OCI-LY7 (cell line): ENCODE measurements around the gene SRSF8. TPM values are rescaled to one million over a fixed set of nuclear protein-coding genes. Genes with fewer than 3 reads are reported as not detected.

ENCODE experiments used
- BruUV-seq: library from RNA; stranded (reverse); fragments of 400-500 nt; replicated peaks from 2 replicates; lab custom pipeline; 2021; lab: Mats Ljungman, UMichigan
- CTCF ChIA-PET: fragments of 300-600 bp; sonication (Branson Sonifier 250); formaldehyde crosslinking; loops from one replicate; lab custom pipeline; 2022; ENCODE audit warnings: antibody characterized with exemption; ENCODE audit not compliant: unreplicated experiment; lab: Charles Lee
- POLR2A ChIA-PET: fragments of 300-600 bp; sonication (Branson Sonifier 250); formaldehyde crosslinking; loops from one replicate; lab custom pipeline; 2022; ENCODE audit warnings: antibody characterized with exemption; lab: Charles Lee
- DNase-seq: peaks from one replicate; pipeline ENCODE4 v3.0.0-alpha.2; 2015; ENCODE audit warnings: low spot score
- H2AFZ ChIP-seq: fragments of 200-600 bp; sonication (generic), shearing (Covaris generic); 2 replicates; pipeline ENCODE4 v1.6.1; 2014; ENCODE audit warnings: mild to moderate bottlenecking, antibody characterized with exemption, low read length, moderate library complexity
- H3K27ac ChIP-seq: fragments of 200-600 bp; sonication (generic); 2 replicates; pipeline ENCODE4 v1.5.1; 2014; ENCODE audit warnings: mixed run types, low read depth, mild to moderate bottlenecking, moderate library complexity, low read length, inconsistent platforms; ENCODE audit not compliant: poor library complexity, severe bottlenecking
- H3K36me3 ChIP-seq: fragments of 200-600 bp; sonication (generic); 2 replicates; pipeline ENCODE4 v1.6.1; 2014; ENCODE audit warnings: mild to moderate bottlenecking, antibody characterized with exemption, low read length, moderate library complexity, mixed read lengths; ENCODE audit not compliant: insufficient read depth
- H3K4me1 ChIP-seq: fragments of 200-600 bp; sonication (generic); 2 replicates; pipeline ENCODE4 v1.5.1; 2014; ENCODE audit warnings: mild to moderate bottlenecking, low read length; ENCODE audit not compliant: insufficient read depth, poor library complexity, severe bottlenecking
- H3K4me2 ChIP-seq: fragments of 200-600 bp; sonication (generic); 2 replicates; pipeline ENCODE4 v1.6.1; 2014; ENCODE audit warnings: mild to moderate bottlenecking, low read length
- H3K4me3 ChIP-seq: fragments of 200-600 bp; sonication (generic); 2 replicates; pipeline ENCODE4 v1.5.1; 2014; ENCODE audit warnings: mild to moderate bottlenecking, low read depth, low read length; ENCODE audit not compliant: poor library complexity, severe bottlenecking
- H3K79me2 ChIP-seq: fragments of 200-600 bp; sonication (generic); 2 replicates; pipeline ENCODE4 v1.6.1; 2016; ENCODE audit warnings: low read depth, mild to moderate bottlenecking, low read length, moderate library complexity, mixed read lengths; ENCODE audit not compliant: insufficient read depth
- H3K9me2 ChIP-seq: fragments of 200-600 bp; sonication (generic); 2 replicates; pipeline ENCODE4 v1.6.1; 2016; ENCODE audit warnings: mild to moderate bottlenecking, low read length, mixed read lengths; ENCODE audit not compliant: insufficient read depth
- H3K9me3 ChIP-seq: fragments of 200-600 bp; sonication (generic); 2 replicates; pipeline ENCODE4 v1.6.1; 2014; ENCODE audit warnings: mild to moderate bottlenecking, mixed run types, low read length, mixed read lengths
- H4K20me1 ChIP-seq: fragments of 200-600 bp; sonication (generic); 2 replicates; pipeline ENCODE4 v1.6.1; 2014; ENCODE audit warnings: mild to moderate bottlenecking, antibody characterized with exemption, low read length, moderate library complexity, mixed read lengths; ENCODE audit not compliant: insufficient read depth
- EZH2phosphoT487 ChIP-seq: fragments of 200-600 bp; sonication (generic); IDR thresholded peaks from 2 replicates; pipeline ENCODE4 v1.6.1; 2018; ENCODE audit warnings: low read depth, borderline replicate concordance, mild to moderate bottlenecking, mixed run types, antibody characterized with exemption, low read length, moderate library complexity, mixed read lengths
- intact Hi-C: fragments of 100-400 bp; cut with micrococcal nuclease; formaldehyde crosslinking; loops from one replicate; pipeline ENCODE4 v1.10.0; 2022; ENCODE audit not compliant: unreplicated experiment
- total RNA-seq, 2 experiments: library from RNA; depleted of rRNA in 1 of 2; stranded (reverse); fragments of >200 nt in 1 of 2; shearing (Covaris generic) in 1 of 2; gene quantifications; 2 replicates each; pipeline ENCODE4 v1.2.3, GENCODE V29; 2014 to 2022
- TF ChIP-seq, protein P1 (sequence below): fragments of 200-600 bp; sonication (generic); conservative IDR thresholded peaks from 2 replicates; pipeline ENCODE4 v1.5.1; 2014; ENCODE audit warnings: mild to moderate bottlenecking, antibody characterized with exemption, low read length, moderate library complexity, mixed read lengths

Gene SRSF8
- total RNA-seq, 2 experiments from 2014 or later: 13.1 to 42.1 TPM

DNA sequence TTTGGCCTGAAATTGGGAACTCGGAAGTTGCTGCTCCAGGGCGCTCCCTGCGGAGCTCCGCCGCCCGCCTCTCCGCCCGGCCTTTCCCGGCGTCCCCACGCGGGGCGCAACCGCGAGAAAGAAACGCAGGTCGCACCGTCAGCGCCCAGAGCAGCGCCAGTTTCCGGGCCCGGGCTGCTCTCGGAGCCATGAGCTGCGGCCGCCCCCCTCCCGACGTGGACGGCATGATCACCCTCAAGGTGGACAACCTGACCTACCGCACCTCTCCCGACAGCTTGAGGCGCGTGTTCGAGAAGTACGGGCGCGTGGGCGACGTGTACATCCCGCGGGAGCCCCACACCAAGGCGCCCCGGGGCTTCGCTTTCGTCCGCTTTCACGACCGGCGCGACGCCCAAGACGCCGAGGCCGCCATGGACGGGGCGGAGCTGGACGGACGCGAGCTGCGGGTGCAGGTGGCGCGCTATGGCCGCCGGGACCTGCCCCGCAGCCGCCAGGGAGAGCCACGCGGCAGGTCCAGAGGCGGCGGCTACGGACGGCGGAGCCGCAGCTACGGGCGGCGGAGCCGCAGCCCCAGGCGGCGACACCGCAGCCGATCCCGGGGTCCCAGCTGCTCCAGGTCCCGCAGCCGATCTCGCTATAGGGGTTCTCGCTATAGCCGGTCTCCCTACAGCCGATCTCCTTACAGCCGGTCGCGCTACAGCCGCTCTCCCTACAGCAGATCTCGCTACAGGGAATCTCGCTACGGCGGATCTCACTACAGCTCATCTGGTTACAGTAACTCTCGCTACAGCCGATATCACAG lies 521 bp downstream of the SRSF8 start:
- H3K36me3 ChIP-seq: peaks cover 14% of the 10 kb centered on the region
- peaks cover 28% of the 10 kb centered on the region for H3K79me2 ChIP-seq
- DNase-seq: peak; percentile 79
- H3K9me2 ChIP-seq: no peaks in the 10 kb centered on the region
- H2AFZ ChIP-seq: peak overlapping the region; percentile 88
- ChIA-PET CTCF (interaction anchor here (0.5 to 2.9 kb wide), 12 partner anchors 9 to 1184 kb away, joined by 3 to 18 read pairs (median 3); partner anchors contain the start of genes CWC15, ENDOD1 and KDM4D), POLR2A (interaction anchor here (0.5 to 5.4 kb wide), 23 partner anchors 9 to 723 kb away, joined by 3 to 68 read pairs (median 5); partner anchors contain the start of genes CEP57, CWC15, ENDOD1 and FAM76B)
- 0 out of 2 replicates have a peak, but pooled peaks cover 9% of the 10 kb centered on the region for H4K20me1 ChIP-seq
- peak overlapping the region; percentile 81 for H3K4me2 ChIP-seq
- peaks cover 13% of the 10 kb centered on the region for H3K4me1 ChIP-seq
- 0 out of 2 replicates have a peak, but pooled peaks cover 4% of the 10 kb centered on the region for H3K9me3 ChIP-seq
- peak overlapping the region; percentile 77 for H3K27ac ChIP-seq
- no peak for TF ChIP-seq EZH2phosphoT487
- TF ChIP-seq, protein P1, sequence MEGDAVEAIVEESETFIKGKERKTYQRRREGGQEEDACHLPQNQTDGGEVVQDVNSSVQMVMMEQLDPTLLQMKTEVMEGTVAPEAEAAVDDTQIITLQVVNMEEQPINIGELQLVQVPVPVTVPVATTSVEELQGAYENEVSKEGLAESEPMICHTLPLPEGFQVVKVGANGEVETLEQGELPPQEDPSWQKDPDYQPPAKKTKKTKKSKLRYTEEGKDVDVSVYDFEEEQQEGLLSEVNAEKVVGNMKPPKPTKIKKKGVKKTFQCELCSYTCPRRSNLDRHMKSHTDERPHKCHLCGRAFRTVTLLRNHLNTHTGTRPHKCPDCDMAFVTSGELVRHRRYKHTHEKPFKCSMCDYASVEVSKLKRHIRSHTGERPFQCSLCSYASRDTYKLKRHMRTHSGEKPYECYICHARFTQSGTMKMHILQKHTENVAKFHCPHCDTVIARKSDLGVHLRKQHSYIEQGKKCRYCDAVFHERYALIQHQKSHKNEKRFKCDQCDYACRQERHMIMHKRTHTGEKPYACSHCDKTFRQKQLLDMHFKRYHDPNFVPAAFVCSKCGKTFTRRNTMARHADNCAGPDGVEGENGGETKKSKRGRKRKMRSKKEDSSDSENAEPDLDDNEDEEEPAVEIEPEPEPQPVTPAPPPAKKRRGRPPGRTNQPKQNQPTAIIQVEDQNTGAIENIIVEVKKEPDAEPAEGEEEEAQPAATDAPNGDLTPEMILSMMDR: peak; percentile 63
- H3K4me3 ChIP-seq: peak overlapping the region; percentile 87
- BruUV-seq: no TSS peak
- intact Hi-C loops: loop anchor here (2.0 to 10.0 kb wide), 5 partner anchors 188 to 720 kb away; partner anchors contain the start of gene FAM76B

DNA sequence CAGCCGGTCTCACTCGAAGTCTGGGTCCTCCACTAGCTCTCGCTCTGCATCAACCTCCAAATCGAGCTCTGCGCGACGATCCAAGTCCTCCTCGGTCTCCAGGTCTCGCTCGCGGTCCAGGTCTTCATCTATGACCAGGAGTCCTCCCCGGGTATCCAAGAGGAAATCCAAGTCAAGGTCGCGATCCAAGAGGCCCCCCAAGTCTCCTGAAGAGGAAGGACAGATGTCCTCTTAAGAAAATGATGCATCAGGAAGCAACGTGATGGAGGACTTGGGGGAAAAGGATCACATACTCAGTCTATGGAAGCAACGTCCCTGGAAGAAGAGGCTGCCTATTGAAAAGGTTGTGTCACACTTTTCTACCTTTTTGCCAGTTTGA lies 1.1 kb downstream of the SRSF8 start:
- Histone ChIP-seq H3K27ac (peak overlapping the region; percentile 77), H3K9me3 (0 out of 2 replicates have a peak, but pooled peaks cover 4% of the 10 kb centered on the region), H3K4me1 (peaks cover 13% of the 10 kb centered on the region), H3K4me2 (peak overlapping the region; percentile 81), H4K20me1 (0 out of 2 replicates have a peak, but pooled peaks cover 9% of the 10 kb centered on the region), H3K9me2 (no peaks in the 10 kb centered on the region), H3K4me3 (peak overlapping the region; percentile 87), H2AFZ (peak overlapping the region; percentile 88), H3K36me3 (peaks cover 14% of the 10 kb centered on the region), H3K79me2 (peaks cover 28% of the 10 kb centered on the region)
- no TSS peak for BruUV-seq
- DNase-seq: no peak
- intact Hi-C loops: loop anchor here (1.0 to 10.0 kb wide), 7 partner anchors 21 to 719 kb away; partner anchors contain the start of genes CWC15, ENDOD1, FAM76B and KDM4D
- ChIA-PET CTCF (interaction anchor here (0.5 to 2.9 kb wide), 12 partner anchors 10 to 1183 kb away, joined by 3 to 18 read pairs (median 4); partner anchors contain the start of genes CWC15, ENDOD1, FAM76B and KDM4D), POLR2A (interaction anchor here (0.5 to 5.4 kb wide), 22 partner anchors 8 to 723 kb away, joined by 3 to 68 read pairs (median 7); partner anchors contain the start of genes CEP57, CWC15, ENDOD1 and FAM76B)
- TF ChIP-seq EZH2phosphoT487: no peak
- TF ChIP-seq, protein P1: no peak
